ENCODE data around the gene PRSS1. TPM values are rescaled to one million over a fixed set of nuclear protein-coding genes. Genes with fewer than 3 reads are reported as not detected.

PRSS1 gene
- total RNA-seq, 3 donors from 2014 or later = not detected

DNA sequence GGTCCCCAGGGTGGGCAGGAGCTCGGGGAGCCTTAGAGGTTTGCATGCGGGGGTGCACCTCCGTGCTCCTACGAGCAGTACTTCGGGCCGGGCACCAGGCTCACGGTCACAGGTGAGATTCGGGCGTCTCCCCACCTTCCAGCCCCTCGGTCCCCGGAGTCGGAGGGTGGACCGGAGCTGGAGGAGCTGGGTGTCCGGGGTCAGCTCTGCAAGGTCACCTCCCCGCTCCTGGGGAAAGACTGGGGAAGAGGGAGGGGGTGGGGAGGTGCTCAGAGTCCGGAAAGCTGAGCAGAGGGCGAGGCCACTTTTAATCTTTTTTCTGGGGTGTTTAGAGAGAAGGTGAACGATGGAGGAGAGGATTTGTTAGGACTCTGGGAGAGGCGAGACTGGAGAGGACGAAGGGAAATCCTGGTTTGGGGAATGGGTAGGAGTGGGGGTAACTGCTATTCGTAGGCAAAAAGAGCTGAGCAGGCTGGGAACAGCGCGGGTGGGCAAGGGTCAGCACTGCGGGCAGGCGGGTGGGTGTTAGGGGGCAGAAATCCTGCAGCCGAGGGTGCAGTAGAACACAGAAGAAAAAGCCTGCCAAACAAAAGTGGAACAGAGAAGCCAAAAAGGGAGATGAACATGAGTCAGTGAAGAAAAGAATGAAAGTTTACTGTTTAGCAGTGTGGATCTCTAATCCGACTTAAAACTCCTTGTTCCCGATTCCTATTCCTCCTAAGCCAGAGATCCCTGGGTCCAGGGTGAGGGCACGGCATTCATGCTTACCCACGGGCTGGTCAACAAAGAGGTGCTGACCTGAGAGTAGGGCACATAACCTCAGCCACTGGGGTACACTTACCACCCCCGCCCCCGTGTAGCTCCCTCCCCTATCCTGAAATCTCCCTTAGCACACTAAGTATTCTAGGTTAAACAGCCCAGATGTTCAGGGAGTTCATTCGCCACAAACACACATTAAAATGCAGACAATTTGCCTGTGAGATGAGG, 48.4 kb downstream of the PRSS1 start:
- TF ChIP-seq POLR2A (IDR thresholded peaks at IDR 0.05) (no peak), POLR2AphosphoS5 (IDR thresholded peaks at IDR 0.05) (no peak)
- TF ChIP-seq, protein P1, sequence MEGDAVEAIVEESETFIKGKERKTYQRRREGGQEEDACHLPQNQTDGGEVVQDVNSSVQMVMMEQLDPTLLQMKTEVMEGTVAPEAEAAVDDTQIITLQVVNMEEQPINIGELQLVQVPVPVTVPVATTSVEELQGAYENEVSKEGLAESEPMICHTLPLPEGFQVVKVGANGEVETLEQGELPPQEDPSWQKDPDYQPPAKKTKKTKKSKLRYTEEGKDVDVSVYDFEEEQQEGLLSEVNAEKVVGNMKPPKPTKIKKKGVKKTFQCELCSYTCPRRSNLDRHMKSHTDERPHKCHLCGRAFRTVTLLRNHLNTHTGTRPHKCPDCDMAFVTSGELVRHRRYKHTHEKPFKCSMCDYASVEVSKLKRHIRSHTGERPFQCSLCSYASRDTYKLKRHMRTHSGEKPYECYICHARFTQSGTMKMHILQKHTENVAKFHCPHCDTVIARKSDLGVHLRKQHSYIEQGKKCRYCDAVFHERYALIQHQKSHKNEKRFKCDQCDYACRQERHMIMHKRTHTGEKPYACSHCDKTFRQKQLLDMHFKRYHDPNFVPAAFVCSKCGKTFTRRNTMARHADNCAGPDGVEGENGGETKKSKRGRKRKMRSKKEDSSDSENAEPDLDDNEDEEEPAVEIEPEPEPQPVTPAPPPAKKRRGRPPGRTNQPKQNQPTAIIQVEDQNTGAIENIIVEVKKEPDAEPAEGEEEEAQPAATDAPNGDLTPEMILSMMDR (IDR thresholded peaks at IDR 0.05) = no peak
- peaks cover 0 to 7% of the 10 kb centered on the region in 2 donors for H3K4me1 ChIP-seq
- peak in 1 of 2 donors; percentile 6 for DNase-seq (ENCODE audit: low spot score in 2 of 2)
- H3K27ac ChIP-seq = peak overlapping the region in 1 of 2 donors; percentile 20
- intact Hi-C loops (cut with DNase I; ENCODE audit: low total_unique reads) = no loop called here
- H3K4me3 ChIP-seq = peak overlapping the region; percentile 33 to 67 (median 44)
- no peaks in the 10 kb centered on the region for H3K9me3 ChIP-seq
- H3K36me3 ChIP-seq = no peaks in the 10 kb centered on the region
- H3K27me3 ChIP-seq = peaks cover 2 to 47% of the 10 kb centered on the region in 2 donors

- H3K4me1 ChIP-seq = peaks cover 0 to 7% of the 10 kb centered on the region in 2 donors
- DNase-seq (ENCODE audit: low spot score in 2 of 2) = peak in 1 of 2 donors; percentile 3
- TF ChIP-seq POLR2A (IDR thresholded peaks at IDR 0.05) (no peak), POLR2AphosphoS5 (IDR thresholded peaks at IDR 0.05) (no peak)
- TF ChIP-seq, protein P1 (IDR thresholded peaks at IDR 0.05) = no peak
- H3K4me3 ChIP-seq = peak overlapping the region in 2 of 3 donors; percentile 44 to 67
- H3K36me3 ChIP-seq = no peaks in the 10 kb centered on the region
- intact Hi-C loops (cut with DNase I; ENCODE audit: low total_unique reads) = no loop called here
- peaks cover 2 to 47% of the 10 kb centered on the region in 2 donors for H3K27me3 ChIP-seq
- H3K9me3 ChIP-seq = no peaks in the 10 kb centered on the region
- no peak overlapping the region for H3K27ac ChIP-seq
Measured at GRCh38 chr7:142798451-142799436, 49.5 kb downstream of the PRSS1 start.

GRCh38 chr7:142799437-142799835, 50.2 kb downstream of the PRSS1 start:
- H3K27ac ChIP-seq = no peak overlapping the region
- no peak for TF ChIP-seq POLR2A (IDR thresholded peaks at IDR 0.05)
- no peak for TF ChIP-seq POLR2AphosphoS5 (IDR thresholded peaks at IDR 0.05)
- TF ChIP-seq, protein P1 (IDR thresholded peaks at IDR 0.05) = no peak
- H3K27me3 ChIP-seq = peaks cover 2 to 47% of the 10 kb centered on the region in 2 donors

DNA sequence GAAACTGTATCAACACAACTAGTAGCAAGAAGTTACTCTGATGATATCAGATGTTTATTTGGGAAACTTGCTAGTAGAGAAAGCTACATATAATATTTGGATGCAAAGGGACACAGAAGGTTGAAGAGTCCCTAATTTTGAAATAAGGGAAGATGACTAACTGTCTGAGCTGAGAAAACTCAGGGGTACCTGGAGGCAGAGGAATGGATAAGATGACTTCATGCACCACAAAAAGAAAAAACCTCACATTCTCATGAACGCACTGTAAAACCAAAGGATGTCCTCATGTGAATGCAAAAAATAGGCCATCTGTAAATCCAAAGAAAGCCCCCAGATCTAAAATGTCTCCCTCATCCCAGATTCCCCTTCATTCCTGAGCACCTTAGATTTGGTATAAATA, 50.8 kb downstream of the PRSS1 start:
- no peak for DNase-seq (ENCODE audit: low spot score in 2 of 2)
- no peaks in the 10 kb centered on the region for H3K9me3 ChIP-seq
- H3K4me1 ChIP-seq = peaks cover 0 to 7% of the 10 kb centered on the region in 2 donors
- H3K4me3 ChIP-seq = no peak overlapping the region
- peaks cover 2 to 44% of the 10 kb centered on the region in 2 donors for H3K27me3 ChIP-seq
- no peak overlapping the region for H3K27ac ChIP-seq
- TF ChIP-seq POLR2A (IDR thresholded peaks at IDR 0.05) = no peak
- no peak for TF ChIP-seq POLR2AphosphoS5 (IDR thresholded peaks at IDR 0.05)
- TF ChIP-seq, protein P1 (IDR thresholded peaks at IDR 0.05) = no peak
- no peaks in the 10 kb centered on the region for H3K36me3 ChIP-seq
- intact Hi-C loops (cut with DNase I; ENCODE audit: low total_unique reads) = loop anchor here (5.0 kb wide), 1 partner anchor 263 kb away; no protein-coding TSS in a partner anchor

More at GRCh38 chr7:142799437-142799835, 50.2 kb downstream of the PRSS1 start:
- Histone ChIP-seq H3K4me3 (no peak overlapping the region), H3K9me3 (no peaks in the 10 kb centered on the region), H3K36me3 (no peaks in the 10 kb centered on the region), H3K4me1 (peaks cover 0 to 7% of the 10 kb centered on the region in 2 donors)
- DNase-seq (ENCODE audit: low spot score in 2 of 2) = no peak
- intact Hi-C loops (cut with DNase I; ENCODE audit: low total_unique reads) = no loop called here

Data from breast epithelium (tissue), 4 donors.